Measurements from ENCODE around the gene NCAN.

The NCAN gene

DNA sequence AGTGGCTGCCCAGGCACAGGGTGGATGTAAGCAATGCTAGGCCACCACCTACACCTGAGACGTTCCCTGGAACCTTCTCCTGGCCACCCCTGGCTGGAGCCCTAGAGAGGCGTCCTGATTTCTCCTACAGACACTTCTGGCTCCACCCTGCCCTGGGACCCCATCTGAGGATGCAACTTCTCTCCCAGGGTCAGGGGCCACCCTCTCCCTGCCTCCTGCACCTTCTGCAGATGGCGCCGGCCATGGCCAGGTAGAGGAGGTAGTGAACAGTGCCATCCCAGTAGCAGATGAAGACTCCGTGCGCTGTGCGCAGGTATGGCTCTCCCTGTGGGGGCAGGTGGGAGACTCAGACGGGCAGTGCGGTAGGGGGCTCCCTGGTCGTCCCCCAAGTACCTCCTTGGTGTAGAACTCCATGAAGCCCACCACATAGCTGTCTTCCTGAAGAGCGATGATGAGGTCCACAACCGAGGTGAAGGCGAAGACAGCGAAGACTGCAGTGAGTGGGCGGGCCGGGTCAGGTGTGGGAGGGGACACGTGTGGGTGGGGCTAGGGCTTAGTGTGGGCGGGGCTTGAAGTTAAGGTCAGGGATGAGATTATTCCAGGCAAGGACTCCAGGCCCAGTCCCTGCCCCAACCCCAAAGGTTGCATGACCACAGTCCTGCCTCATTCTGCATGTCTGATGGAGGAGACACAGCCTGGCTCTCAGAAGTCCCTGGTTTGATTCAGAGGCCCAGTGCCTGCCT lies 58.4 kb downstream of the NCAN start:
- Histone ChIP-seq H3K36me3 (ENCODE audit: control insufficient read depth, insufficient read depth, low read length) (no peaks in the 10 kb centered on the region), H3K27me3 (replicated peaks; ENCODE audit: control insufficient read depth, insufficient read depth, low read length, poor library complexity, severe bottlenecking) (no peaks in the 10 kb centered on the region), H3K4me3 (ENCODE audit: insufficient read depth, low read depth, low read length, poor library complexity, severe bottlenecking) (no peak overlapping the region), H3K4me1 (ENCODE audit: control insufficient read depth, insufficient read depth, low read length, poor library complexity, severe bottlenecking) (no peaks in the 10 kb centered on the region), H3K27ac (ENCODE audit: insufficient read depth, low read length, poor library complexity, severe bottlenecking) (no peak overlapping the region), H3K9me3 (ENCODE audit: control insufficient read depth, low read length) (no peaks in the 10 kb centered on the region)
- DNase-seq: no peak

DNA sequence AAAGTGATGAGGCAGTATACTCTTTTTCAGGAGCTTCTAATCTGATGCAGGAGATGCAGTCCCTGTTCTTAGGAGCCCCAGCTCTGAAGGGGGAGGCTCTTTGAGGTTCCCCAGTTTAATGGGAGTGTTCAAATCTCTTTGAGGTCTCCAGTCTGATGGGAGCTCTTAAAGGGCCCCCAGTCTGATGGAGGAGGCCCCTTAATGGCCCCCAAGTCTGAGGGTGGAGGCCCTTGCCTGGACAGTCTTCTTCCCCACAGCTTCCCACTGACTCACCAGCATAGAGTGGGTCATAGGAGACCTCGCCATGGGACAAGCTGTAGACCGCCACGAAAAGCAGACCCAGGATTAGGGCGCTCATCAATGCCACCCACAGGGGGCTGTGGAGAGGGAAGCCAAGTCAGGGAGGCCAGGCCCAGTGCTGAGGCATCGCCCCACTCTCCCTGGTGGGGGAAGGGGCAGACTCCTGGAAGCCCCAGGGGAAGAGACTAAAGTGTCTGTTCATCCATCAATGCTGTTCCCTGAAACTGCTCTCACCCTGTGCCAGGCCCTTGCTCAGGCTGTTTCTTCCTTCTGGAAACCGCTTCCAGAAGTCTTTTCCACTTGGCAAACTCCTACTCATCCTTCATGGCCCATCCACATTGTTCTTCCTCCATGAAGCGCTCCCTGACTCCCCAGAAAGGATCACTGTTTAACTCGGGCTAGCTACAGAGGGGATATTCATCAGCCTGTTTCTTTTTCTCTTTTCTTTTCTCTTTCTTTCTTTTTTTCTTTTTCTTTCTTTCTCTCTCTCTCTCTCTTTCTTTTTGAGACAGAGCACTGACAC lies 59.2 kb downstream of the NCAN start:
- Histone ChIP-seq H3K4me3 (ENCODE audit: insufficient read depth, low read depth, low read length, poor library complexity, severe bottlenecking) (no peak overlapping the region), H3K4me1 (ENCODE audit: control insufficient read depth, insufficient read depth, low read length, poor library complexity, severe bottlenecking) (no peaks in the 10 kb centered on the region), H3K27ac (ENCODE audit: insufficient read depth, low read length, poor library complexity, severe bottlenecking) (no peak overlapping the region), H3K27me3 (replicated peaks; ENCODE audit: control insufficient read depth, insufficient read depth, low read length, poor library complexity, severe bottlenecking) (no peaks in the 10 kb centered on the region), H3K36me3 (ENCODE audit: control insufficient read depth, insufficient read depth, low read length) (peaks cover under 1% of the 10 kb centered on the region), H3K9me3 (ENCODE audit: control insufficient read depth, low read length) (no peaks in the 10 kb centered on the region)
- no peak for DNase-seq

DNA sequence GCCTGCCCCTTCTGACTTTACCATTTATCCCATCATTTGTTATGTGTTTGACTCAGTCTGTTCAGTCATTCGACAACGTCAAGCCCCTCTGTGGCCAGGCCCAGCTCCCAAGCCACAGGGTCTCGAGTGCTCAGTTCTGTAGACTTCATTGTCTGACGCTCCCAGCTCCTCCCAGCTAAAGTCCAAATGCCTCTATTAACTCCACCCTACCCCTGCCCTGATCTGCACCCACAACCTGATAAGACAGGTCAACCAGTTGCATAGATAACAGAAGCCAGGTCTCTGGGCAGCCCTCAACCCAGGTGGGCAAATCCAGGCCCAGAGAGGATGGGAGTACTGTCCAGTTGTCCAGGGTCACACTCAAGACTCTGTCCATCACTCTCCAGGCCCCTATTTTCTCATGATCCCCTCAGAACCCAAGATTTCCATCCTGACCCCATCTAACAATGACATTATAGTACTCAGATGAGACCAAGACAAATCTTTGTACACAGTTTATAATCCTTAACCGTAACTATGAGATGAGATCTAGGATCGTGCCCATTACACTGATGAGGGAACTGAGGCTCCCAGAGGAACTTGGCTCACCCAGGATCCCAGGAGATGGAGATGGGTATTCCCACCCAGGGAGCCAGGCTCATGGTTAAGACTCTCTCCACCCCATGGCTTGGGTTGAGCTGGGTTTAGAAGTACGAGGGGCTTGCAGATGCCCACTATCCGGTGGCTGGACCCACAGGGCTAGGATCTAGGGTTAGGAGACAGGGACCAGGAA lies 60.3 kb downstream of the NCAN start:
- Histone ChIP-seq H3K27me3 (replicated peaks; ENCODE audit: control insufficient read depth, insufficient read depth, low read length, poor library complexity, severe bottlenecking) (no peaks in the 10 kb centered on the region), H3K27ac (ENCODE audit: insufficient read depth, low read length, poor library complexity, severe bottlenecking) (no peak overlapping the region), H3K36me3 (ENCODE audit: control insufficient read depth, insufficient read depth, low read length) (peaks cover 8% of the 10 kb centered on the region), H3K4me1 (ENCODE audit: control insufficient read depth, insufficient read depth, low read length, poor library complexity, severe bottlenecking) (no peaks in the 10 kb centered on the region), H3K9me3 (ENCODE audit: control insufficient read depth, low read length) (no peaks in the 10 kb centered on the region), H3K4me3 (ENCODE audit: insufficient read depth, low read depth, low read length, poor library complexity, severe bottlenecking) (no peak overlapping the region)
- no peak for DNase-seq

- no peak overlapping the region for H3K4me3 ChIP-seq (ENCODE audit: insufficient read depth, low read depth, low read length, poor library complexity, severe bottlenecking)
- H3K4me1 ChIP-seq (ENCODE audit: control insufficient read depth, insufficient read depth, low read length, poor library complexity, severe bottlenecking): no peaks in the 10 kb centered on the region
- no peaks in the 10 kb centered on the region for H3K9me3 ChIP-seq (ENCODE audit: control insufficient read depth, low read length)
- no peaks in the 10 kb centered on the region for H3K27me3 ChIP-seq (replicated peaks; ENCODE audit: control insufficient read depth, insufficient read depth, low read length, poor library complexity, severe bottlenecking)
- H3K27ac ChIP-seq (ENCODE audit: insufficient read depth, low read length, poor library complexity, severe bottlenecking): no peak overlapping the region
- DNase-seq: no peak
- H3K36me3 ChIP-seq (ENCODE audit: control insufficient read depth, insufficient read depth, low read length): peaks cover 29% of the 10 kb centered on the region
Observed at GRCh38 chr19:19274146-19274545, 62.4 kb downstream of the NCAN start.

- no peak overlapping the region for H3K27ac ChIP-seq (ENCODE audit: insufficient read depth, low read length, poor library complexity, severe bottlenecking)
- no peaks in the 10 kb centered on the region for H3K4me1 ChIP-seq (ENCODE audit: control insufficient read depth, insufficient read depth, low read length, poor library complexity, severe bottlenecking)
- no peak for DNase-seq
- peaks cover 37% of the 10 kb centered on the region for H3K36me3 ChIP-seq (ENCODE audit: control insufficient read depth, insufficient read depth, low read length)
- no peaks in the 10 kb centered on the region for H3K9me3 ChIP-seq (ENCODE audit: control insufficient read depth, low read length)
- no peaks in the 10 kb centered on the region for H3K27me3 ChIP-seq (replicated peaks; ENCODE audit: control insufficient read depth, insufficient read depth, low read length, poor library complexity, severe bottlenecking)
- no peak overlapping the region for H3K4me3 ChIP-seq (ENCODE audit: insufficient read depth, low read depth, low read length, poor library complexity, severe bottlenecking)
Observed at GRCh38 chr19:19274716-19275565, 63.2 kb downstream of the NCAN start.

GRCh38 chr19:19276386-19276785 lies 64.6 kb downstream of the NCAN start:
- H3K36me3 ChIP-seq (ENCODE audit: control insufficient read depth, insufficient read depth, low read length): peaks cover 50% of the 10 kb centered on the region
- H3K9me3 ChIP-seq (ENCODE audit: control insufficient read depth, low read length): no peaks in the 10 kb centered on the region
- H3K4me3 ChIP-seq (ENCODE audit: insufficient read depth, low read depth, low read length, poor library complexity, severe bottlenecking): no peak overlapping the region
- DNase-seq: no peak
- no peak overlapping the region for H3K27ac ChIP-seq (ENCODE audit: insufficient read depth, low read length, poor library complexity, severe bottlenecking)
- no peaks in the 10 kb centered on the region for H3K27me3 ChIP-seq (replicated peaks; ENCODE audit: control insufficient read depth, insufficient read depth, low read length, poor library complexity, severe bottlenecking)
- no peaks in the 10 kb centered on the region for H3K4me1 ChIP-seq (ENCODE audit: control insufficient read depth, insufficient read depth, low read length, poor library complexity, severe bottlenecking)

DNA sequence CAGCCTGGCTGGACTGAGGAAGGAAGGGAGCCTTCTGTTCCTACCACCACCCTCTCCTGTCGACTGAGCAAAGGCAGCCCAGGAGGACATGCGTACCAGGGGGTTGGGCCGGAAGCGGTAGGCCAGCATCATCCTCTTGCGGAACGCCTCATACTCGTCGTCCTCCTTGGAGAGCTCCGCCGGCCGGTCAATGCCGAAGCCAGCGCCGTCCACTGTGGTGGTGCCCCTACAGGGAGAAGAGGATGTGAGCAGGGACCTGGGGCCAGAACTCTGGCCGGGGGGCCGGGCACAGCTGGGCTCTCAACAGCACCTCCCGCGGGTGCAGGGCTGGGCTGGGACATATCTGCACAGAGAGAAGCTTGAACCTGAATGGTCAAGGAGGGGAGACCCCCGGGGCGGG lies 65.1 kb downstream of the NCAN start:
- no peaks in the 10 kb centered on the region for H3K4me1 ChIP-seq (ENCODE audit: control insufficient read depth, insufficient read depth, low read length, poor library complexity, severe bottlenecking)
- no peak overlapping the region for H3K27ac ChIP-seq (ENCODE audit: insufficient read depth, low read length, poor library complexity, severe bottlenecking)
- no peaks in the 10 kb centered on the region for H3K9me3 ChIP-seq (ENCODE audit: control insufficient read depth, low read length)
- H3K4me3 ChIP-seq (ENCODE audit: insufficient read depth, low read depth, low read length, poor library complexity, severe bottlenecking): no peak overlapping the region
- no peak for DNase-seq
- no peaks in the 10 kb centered on the region for H3K27me3 ChIP-seq (replicated peaks; ENCODE audit: control insufficient read depth, insufficient read depth, low read length, poor library complexity, severe bottlenecking)
- H3K36me3 ChIP-seq (ENCODE audit: control insufficient read depth, insufficient read depth, low read length): peaks cover 52% of the 10 kb centered on the region

DNA sequence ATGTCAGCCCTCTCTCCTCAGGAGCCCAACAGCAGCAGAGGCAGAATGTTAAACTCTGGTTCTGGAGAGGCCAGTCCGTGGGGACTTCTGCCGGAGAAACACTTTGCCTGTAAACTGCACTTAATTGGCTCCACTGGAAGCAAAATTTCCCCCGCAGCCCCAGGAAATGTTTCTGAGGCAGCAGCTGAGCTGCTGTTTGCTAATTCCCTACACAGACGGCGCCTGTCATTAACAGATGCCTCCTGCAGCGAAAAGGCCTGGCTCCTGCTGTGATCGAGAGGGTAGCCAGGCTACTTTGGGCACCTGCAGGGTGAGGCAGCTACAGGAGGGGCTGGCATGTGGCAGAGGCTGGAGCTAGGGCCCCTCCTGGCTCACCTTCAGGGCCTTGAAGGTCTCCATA lies 66.6 kb downstream of the NCAN start:
- H3K9me3 ChIP-seq (ENCODE audit: control insufficient read depth, low read length): no peaks in the 10 kb centered on the region
- no peaks in the 10 kb centered on the region for H3K27me3 ChIP-seq (replicated peaks; ENCODE audit: control insufficient read depth, insufficient read depth, low read length, poor library complexity, severe bottlenecking)
- no peak for DNase-seq
- peaks cover 57% of the 10 kb centered on the region for H3K36me3 ChIP-seq (ENCODE audit: control insufficient read depth, insufficient read depth, low read length)
- no peak overlapping the region for H3K27ac ChIP-seq (ENCODE audit: insufficient read depth, low read length, poor library complexity, severe bottlenecking)
- H3K4me1 ChIP-seq (ENCODE audit: control insufficient read depth, insufficient read depth, low read length, poor library complexity, severe bottlenecking): no peaks in the 10 kb centered on the region
- no peak overlapping the region for H3K4me3 ChIP-seq (ENCODE audit: insufficient read depth, low read depth, low read length, poor library complexity, severe bottlenecking)

DNA sequence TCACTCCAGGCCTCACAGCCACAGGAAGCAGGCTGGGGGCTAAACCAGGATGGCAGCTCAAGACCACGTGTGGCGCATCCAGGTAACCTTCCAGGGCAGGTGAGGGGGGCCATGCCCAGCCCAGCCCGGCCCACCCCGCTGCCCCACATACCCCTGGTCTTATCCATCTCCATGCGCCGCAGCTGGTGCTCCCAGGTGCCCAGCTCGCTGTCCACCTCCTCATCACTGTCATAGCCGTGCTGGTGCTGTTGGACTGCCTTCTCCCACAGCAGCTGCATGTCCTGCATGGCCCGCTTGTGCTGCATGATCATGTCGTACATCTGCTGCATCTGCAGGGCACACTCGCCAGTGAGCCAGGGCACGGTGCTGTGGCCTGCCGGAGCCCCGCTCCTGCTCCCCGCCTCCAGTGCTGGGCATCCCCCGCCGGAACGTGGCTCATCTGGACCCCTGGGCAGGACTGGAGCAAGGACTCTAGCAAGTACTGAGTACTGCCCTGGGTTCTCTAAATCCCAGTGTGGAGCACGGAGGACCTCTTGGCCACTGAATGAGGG lies 67.4 kb downstream of the NCAN start:
- H3K27me3 ChIP-seq (replicated peaks; ENCODE audit: control insufficient read depth, insufficient read depth, low read length, poor library complexity, severe bottlenecking): no peaks in the 10 kb centered on the region
- no peaks in the 10 kb centered on the region for H3K4me1 ChIP-seq (ENCODE audit: control insufficient read depth, insufficient read depth, low read length, poor library complexity, severe bottlenecking)
- H3K36me3 ChIP-seq (ENCODE audit: control insufficient read depth, insufficient read depth, low read length): peaks cover 64% of the 10 kb centered on the region
- no peak for DNase-seq
- H3K9me3 ChIP-seq (ENCODE audit: control insufficient read depth, low read length): no peaks in the 10 kb centered on the region
- H3K27ac ChIP-seq (ENCODE audit: insufficient read depth, low read length, poor library complexity, severe bottlenecking): no peak overlapping the region
- no peak overlapping the region for H3K4me3 ChIP-seq (ENCODE audit: insufficient read depth, low read depth, low read length, poor library complexity, severe bottlenecking)
